ENCODE measurements around the gene DNAJC18.

- TF ChIP-seq, protein P1, sequence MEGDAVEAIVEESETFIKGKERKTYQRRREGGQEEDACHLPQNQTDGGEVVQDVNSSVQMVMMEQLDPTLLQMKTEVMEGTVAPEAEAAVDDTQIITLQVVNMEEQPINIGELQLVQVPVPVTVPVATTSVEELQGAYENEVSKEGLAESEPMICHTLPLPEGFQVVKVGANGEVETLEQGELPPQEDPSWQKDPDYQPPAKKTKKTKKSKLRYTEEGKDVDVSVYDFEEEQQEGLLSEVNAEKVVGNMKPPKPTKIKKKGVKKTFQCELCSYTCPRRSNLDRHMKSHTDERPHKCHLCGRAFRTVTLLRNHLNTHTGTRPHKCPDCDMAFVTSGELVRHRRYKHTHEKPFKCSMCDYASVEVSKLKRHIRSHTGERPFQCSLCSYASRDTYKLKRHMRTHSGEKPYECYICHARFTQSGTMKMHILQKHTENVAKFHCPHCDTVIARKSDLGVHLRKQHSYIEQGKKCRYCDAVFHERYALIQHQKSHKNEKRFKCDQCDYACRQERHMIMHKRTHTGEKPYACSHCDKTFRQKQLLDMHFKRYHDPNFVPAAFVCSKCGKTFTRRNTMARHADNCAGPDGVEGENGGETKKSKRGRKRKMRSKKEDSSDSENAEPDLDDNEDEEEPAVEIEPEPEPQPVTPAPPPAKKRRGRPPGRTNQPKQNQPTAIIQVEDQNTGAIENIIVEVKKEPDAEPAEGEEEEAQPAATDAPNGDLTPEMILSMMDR (IDR thresholded peaks at IDR 0.05; ENCODE audit: low read depth, low read length) = no peak
- TF ChIP-seq POLR2A (IDR thresholded peaks at IDR 0.05; ENCODE audit: extremely low read depth, insufficient read length) (no peak), MYC (IDR thresholded peaks at IDR 0.05; ENCODE audit: low read depth, low read length) (no peak)
Measured at GRCh38 chr5:139403418-139403786, 35.9 kb downstream of the DNAJC18 start.
